ENCODE measurements around the gene SPRR2D.

DNA sequence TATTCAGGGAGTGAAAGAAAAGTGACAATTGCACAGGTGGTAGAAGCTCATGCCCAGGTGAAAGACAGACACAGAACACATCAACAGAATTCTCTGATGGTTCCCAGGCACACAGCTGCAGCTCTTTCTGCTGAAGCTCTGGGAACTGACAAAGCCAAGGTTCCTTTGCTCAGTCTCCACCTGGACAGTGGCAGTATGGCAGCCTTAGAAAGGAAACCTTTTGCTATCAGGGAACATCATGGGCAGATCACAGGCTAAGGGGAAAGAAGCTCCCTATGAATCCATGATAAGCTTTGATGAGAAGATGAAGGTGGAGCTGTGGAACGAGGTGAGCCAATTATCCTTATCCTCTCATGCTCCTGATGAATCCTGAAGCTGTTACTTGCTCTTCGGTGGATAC lies 29.3 kb upstream of the SPRR2D start:
- TF ChIP-seq POLR2AphosphoS5 (IDR thresholded peaks at IDR 0.05; ENCODE audit: low read depth, low read length) (no peak), SIN3A (IDR thresholded peaks at IDR 0.05; ENCODE audit: borderline replicate concordance, insufficient read depth, low read length) (no peak), TAF1 (IDR thresholded peaks at IDR 0.05; ENCODE audit: borderline replicate concordance, insufficient read depth, low read length) (no peak)
- TF ChIP-seq, protein P1, sequence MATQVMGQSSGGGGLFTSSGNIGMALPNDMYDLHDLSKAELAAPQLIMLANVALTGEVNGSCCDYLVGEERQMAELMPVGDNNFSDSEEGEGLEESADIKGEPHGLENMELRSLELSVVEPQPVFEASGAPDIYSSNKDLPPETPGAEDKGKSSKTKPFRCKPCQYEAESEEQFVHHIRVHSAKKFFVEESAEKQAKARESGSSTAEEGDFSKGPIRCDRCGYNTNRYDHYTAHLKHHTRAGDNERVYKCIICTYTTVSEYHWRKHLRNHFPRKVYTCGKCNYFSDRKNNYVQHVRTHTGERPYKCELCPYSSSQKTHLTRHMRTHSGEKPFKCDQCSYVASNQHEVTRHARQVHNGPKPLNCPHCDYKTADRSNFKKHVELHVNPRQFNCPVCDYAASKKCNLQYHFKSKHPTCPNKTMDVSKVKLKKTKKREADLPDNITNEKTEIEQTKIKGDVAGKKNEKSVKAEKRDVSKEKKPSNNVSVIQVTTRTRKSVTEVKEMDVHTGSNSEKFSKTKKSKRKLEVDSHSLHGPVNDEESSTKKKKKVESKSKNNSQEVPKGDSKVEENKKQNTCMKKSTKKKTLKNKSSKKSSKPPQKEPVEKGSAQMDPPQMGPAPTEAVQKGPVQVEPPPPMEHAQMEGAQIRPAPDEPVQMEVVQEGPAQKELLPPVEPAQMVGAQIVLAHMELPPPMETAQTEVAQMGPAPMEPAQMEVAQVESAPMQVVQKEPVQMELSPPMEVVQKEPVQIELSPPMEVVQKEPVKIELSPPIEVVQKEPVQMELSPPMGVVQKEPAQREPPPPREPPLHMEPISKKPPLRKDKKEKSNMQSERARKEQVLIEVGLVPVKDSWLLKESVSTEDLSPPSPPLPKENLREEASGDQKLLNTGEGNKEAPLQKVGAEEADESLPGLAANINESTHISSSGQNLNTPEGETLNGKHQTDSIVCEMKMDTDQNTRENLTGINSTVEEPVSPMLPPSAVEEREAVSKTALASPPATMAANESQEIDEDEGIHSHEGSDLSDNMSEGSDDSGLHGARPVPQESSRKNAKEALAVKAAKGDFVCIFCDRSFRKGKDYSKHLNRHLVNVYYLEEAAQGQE (IDR thresholded peaks at IDR 0.05; ENCODE audit: insufficient read depth in 1 of 2, low read depth in 2 of 2, low read length in 2 of 2), result no peak

All from PFSK-1 (cell line).